ENCODE data around the gene RAP2C.

The RAP2C gene

GRCh38 chrX:132219343-132219768, at the start of gene RAP2C:
Gene RAP2C (minus strand): TSS chrX:132219447. CDS start chrX:132217268, 2,179 bp downstream.
- peak; percentile 68 to 74 for DNase-seq

- no peak for DNase-seq
Measured at GRCh38 chrX:132267392-132267791, 48.1 kb upstream of the RAP2C start.

GRCh38 chrX:132266583-132267355, 47.5 kb upstream of the RAP2C start:
- no peak for DNase-seq

GRCh38 chrX:132263127-132263526, 43.9 kb upstream of the RAP2C start:
- no peak for DNase-seq

- DNase-seq: no peak
Measured at GRCh38 chrX:132258509-132258908, 39.3 kb upstream of the RAP2C start.

- no peak for DNase-seq
Measured at GRCh38 chrX:132257116-132257515, 37.9 kb upstream of the RAP2C start.

- no peak for DNase-seq
Measured at GRCh38 chrX:132236121-132236520, 16.9 kb upstream of the RAP2C start.

GRCh38 chrX:132235488-132235887, 16.2 kb upstream of the RAP2C start:
- DNase-seq: no peak

- no peak for DNase-seq
Measured at GRCh38 chrX:132231587-132231986, 12.3 kb upstream of the RAP2C start.

GRCh38 chrX:132227383-132228112, 8.3 kb upstream of the RAP2C start:
- DNase-seq: no peak

GRCh38 chrX:132226169-132226568, 6.9 kb upstream of the RAP2C start:
- DNase-seq: no peak

GRCh38 chrX:132218100-132218812, 991 bp downstream of the RAP2C start:
- DNase-seq: peak; percentile 86 to 88

- DNase-seq: peak; percentile 82 to 86
Measured at GRCh38 chrX:132217203-132218073, 1.8 kb downstream of the RAP2C start.

- DNase-seq: peak; percentile 15 to 53
Measured at GRCh38 chrX:132216806-132217202, 2.4 kb downstream of the RAP2C start.

GRCh38 chrX:132216283-132216682, 3.0 kb downstream of the RAP2C start:
- peak in 1 of 2 donors; percentile 3 for DNase-seq

GRCh38 chrX:132214518-132214917, 4.7 kb downstream of the RAP2C start:
- DNase-seq: no peak

- DNase-seq: no peak
Measured at GRCh38 chrX:132209527-132209926, 9.7 kb downstream of the RAP2C start.

GRCh38 chrX:132208422-132208821, 10.8 kb downstream of the RAP2C start:
- no peak for DNase-seq

GRCh38 chrX:132207996-132208395, 11.3 kb downstream of the RAP2C start:
- DNase-seq: no peak

- DNase-seq: no peak
Measured at GRCh38 chrX:132206259-132206658, 13.0 kb downstream of the RAP2C start.

- DNase-seq: no peak
Measured at GRCh38 chrX:132204629-132205028, 14.6 kb downstream of the RAP2C start.

GRCh38 chrX:132200976-132201375, 18.3 kb downstream of the RAP2C start:
- DNase-seq: no peak

- no peak for DNase-seq
Measured at GRCh38 chrX:132199941-132200340, 19.3 kb downstream of the RAP2C start.

All from CD4-positive, alpha-beta T cell treated with Interferon alpha-2 for 1 hour (primary cell).